Hippocampal formation (tissue), 2 donors: ENCODE data around the gene SHF.

Experiments
- DNase-seq, 2 donors: peaks; one replicate each; lab custom pipeline; 2025; lab: John Stamatoyannopoulos, UW

Gene SHF

DNA sequence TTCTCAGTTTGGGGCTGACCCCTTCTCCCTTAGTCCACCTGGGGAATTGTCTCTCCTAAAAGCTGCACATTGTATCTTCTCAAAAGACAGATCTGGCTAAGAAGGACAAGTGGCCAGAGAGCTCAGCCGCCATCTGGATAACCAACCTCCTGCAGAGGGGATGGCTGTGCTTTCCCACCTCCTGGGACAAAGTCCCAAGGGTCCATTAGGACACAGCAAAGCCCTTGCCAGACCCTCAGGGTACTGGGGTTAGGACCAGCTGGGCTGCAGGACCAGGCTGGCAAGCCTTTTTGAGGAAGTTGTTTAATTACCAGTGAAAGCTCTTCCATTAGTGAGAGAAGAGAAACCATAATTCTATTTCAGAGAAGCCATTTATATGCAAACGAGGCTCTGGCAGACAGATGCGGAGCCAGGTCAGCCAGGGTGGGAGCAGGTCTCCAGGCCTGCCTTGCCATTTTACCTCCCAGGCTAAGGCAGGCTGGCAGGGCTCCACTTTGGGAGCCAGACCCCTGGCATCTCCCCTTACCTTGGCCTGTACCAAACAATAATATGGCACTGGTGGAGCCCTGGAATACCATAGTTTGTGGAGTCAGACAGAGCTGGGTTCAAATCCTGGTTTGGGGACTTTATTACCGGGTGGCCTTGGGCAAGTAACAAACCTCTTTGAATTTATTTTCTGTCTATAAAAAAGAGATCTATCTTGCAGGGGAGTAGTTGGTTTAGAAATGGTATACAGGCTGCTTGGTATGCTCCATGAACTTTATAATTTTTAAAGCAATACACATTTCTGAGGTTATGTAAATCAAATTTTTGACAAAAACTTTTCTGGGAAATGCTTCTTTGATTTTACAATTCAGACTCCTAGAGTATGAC lies 17.9 kb downstream of the SHF start:
- no peak for DNase-seq

DNA sequence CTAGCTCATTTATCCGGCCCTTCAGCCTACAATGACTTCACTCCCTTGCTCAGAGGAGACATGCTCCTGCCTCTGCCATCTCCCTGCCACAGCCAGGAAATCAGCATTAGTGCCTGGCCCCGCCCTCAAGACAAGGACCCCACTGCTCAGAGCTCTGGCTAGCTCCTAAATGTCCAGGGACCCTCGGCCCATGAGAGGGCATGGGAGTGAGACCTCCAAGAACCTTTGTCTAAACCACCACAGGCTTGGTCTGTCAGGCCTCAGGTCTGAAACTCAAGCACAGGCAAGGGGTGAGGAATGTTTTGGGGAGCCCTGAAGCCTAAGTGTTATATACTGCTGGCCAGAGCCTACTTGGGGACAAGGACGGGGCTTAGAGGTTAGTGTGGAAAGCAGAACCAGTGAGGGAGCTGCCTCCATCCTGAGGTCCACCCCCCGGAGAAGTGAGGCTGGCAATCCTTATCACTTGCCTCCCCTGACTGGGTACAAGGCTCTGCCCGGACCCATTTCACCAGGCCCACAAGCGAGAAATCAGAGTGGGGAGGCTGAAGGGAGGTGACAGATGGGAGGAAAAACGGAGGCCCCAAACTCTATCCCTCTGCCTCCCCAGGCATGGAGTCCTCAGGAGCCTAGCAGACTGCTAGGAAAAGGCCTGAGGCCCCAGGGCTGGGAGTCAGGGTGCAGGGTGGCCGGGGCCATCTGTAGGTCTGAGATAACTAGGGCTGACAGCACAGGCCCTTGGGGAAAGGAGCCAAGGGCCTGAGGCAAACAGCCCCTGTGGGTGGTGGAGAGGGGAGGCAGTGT lies 18.8 kb downstream of the SHF start:
- DNase-seq = no peak

GRCh38 chr15:45168286-45168685 lies 19.5 kb downstream of the SHF start:
- no peak for DNase-seq

GRCh38 chr15:45167631-45168205 lies 20.0 kb downstream of the SHF start:
- DNase-seq = no peak

DNA sequence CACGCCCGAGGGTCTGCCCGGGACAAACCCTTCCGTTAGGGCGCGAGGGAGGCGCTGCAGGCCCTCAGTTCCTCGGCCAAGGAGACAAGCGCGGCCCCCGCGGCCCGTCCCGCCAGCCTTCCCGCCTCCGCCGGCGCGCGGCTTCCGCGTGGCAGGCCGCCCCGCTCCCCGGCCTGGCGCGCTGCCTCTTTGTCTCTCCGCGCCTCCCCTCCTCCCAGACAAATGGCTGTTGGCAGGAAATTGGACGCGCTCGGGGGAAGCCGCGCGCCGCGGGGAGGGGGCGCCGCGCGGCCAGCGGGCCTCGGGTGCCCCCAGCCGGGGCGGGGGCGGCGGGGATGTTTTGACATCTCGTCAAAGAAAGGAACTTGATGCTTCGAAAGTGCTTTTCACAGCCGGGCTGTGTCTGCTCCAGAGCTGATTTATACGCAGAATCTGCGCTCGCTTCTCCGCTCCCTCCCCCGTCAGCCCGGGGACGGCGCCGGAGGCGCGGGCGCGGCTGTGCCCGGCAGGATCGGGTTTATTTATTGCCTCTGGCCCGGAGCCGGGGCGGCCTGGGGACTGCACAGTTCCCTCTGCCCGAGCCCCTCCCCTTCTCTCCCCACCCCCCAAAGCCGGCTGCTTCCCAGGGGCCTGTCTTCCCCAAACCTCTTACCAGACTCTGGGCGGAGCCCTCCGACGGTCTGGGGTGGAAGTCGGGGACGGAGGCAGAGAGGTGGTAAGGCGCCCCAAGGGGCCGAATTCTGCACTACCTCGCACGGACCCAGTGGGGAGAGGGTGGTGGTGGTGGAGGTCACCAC lies 20.7 kb downstream of the SHF start:
- DNase-seq = peak; percentile 69 to 77

GRCh38 chr15:45165536-45165935 lies 22.2 kb downstream of the SHF start:
- no peak for DNase-seq

DNA sequence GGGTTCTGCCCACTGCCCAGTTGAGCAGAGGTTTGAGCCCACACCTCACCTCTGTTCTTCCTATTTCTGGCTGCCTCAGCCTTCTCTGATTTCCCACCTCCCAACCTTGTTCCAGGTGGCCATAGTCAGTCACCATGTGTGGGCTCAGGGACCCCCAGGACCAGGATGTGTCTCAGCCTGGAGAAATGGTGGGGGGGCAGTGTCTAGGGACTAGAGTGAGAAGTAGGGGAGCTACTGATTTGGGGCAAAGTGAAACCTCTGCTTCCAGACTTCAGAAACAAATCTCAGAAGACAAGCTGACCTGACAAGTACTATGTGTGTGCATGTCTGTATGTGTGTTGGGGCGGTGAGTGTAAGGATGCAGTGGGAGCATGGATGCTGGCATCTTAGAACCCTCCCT lies 22.9 kb downstream of the SHF start:
- no peak for DNase-seq

DNA sequence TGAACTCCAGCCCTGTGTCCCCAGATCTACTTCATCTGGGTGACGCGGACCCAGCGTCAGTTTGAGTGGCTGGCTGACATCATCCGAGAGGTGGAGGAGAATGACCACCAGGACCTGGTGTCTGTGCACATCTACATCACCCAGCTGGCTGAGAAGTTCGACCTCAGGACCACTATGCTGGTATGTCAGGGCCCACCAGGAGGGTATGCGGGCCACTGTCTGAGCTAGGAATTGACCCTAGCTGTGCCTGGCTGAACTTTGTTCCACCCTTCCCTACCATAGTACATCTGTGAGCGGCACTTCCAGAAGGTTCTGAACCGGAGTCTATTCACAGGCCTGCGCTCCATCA lies 24.3 kb downstream of the SHF start:
- DNase-seq = no peak

DNA sequence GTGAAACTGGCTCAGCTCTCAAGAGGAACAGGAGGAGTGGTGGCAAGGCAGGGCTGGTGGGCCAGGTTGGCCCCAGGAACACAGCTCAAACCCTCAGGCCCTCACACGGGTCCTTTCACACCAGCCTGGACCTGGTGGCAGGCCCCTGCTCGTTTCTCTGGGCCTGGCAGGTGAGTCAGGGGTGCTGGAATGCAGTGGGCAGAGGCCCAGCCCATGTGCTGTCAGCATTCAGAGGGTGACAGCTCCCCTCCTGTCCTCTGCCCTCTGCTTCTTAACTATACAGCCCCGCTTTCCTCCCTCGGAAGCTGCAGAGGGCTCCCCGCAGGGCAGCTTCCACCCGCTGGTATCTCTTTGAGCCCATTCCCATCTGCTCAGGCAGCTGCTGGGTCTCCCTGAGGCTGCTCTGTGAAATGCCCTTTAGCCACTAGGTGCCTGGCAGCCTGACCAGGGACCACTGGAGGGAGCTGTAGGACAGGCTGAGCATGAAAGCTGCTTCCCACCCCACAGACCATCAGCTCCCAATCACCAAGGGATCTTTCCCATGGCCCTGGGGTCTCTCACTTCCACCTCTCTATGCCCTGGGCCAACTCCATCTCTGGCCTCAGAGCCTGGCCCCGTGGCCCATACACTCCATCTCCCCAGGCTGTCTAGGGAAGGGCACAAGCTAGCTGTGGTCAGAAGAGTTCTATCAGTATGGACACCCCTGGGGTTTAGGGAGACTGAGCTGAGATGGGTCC lies 24.8 kb downstream of the SHF start:
- DNase-seq = peak; percentile 69 to 77

GRCh38 chr15:45161666-45162065 lies 26.1 kb downstream of the SHF start:
- no peak for DNase-seq

DNA sequence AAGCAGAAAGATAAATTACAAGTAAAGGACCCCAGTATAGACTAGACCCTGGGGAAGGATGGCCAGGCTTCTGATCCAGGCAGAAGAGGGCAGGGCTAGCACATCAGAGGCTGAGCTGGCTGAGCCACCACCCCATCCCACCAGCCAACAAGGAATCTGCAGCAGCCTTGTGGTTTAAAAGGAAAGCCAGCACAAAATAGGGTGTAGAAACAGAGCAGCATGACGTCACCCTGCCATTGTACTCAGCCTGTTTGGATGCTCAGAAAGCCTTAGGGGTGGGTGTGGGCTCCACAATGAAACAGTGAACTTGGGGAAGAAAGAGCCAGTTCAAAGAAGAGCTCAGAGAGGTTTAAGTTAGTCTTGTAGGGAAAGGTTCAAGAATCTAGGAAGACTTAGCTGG lies 29.8 kb downstream of the SHF start:
- peak; percentile 62 to 68 for DNase-seq

- peak in 1 of 2 donors; percentile 10 for DNase-seq
These were observed 30.9 kb downstream of the SHF start for GRCh38 chr15:45156744-45157455.

GRCh38 chr15:45155739-45156138 lies 32.0 kb downstream of the SHF start:
- no peak for DNase-seq

GRCh38 chr15:45151998-45152828 lies 35.6 kb downstream of the SHF start:
- no peak for DNase-seq

DNA sequence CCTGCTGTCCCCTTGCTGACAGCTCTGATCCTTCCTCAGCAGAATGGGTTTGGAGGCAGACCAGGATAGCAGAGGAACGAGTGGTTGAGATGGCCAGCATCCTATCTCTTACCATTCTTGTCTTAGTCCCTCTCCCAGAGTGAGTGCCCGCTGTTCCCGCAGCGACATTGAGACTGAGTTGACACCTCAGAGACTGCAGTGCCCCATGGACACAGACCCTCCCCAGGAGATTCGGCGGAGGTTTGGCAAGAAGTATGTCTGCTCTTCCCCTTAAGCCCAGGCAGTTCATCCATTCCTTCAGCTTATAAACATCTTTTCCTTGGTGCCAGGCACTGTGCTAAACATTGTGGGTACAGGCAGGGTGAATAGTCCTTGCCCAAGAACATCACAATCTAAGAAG lies 36.8 kb downstream of the SHF start:
- DNase-seq = no peak

DNA sequence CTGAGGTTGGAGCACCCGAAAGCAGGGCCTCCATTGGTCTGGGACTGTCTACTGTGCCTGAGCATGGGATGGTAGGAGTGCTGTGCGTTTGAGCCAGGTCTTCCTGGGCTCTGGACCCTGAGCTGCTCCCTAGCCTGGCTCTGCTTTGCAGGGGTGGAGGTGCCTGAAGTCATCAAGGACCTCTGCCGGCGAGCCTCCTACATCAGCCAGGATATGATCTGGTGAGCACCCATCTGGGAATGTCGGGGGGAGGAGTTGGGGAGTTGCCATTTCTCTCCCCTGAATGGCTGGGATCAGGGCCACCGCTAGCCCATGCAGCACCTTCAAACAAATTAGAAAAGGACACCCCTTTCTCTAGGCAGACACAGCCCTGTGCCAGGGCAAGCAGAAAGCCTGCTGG lies 37.3 kb downstream of the SHF start:
- no peak for DNase-seq

GRCh38 chr15:45149060-45149459 lies 38.7 kb downstream of the SHF start:
- no peak for DNase-seq

GRCh38 chr15:45148076-45149059 lies 39.4 kb downstream of the SHF start:
- DNase-seq = no peak

DNA sequence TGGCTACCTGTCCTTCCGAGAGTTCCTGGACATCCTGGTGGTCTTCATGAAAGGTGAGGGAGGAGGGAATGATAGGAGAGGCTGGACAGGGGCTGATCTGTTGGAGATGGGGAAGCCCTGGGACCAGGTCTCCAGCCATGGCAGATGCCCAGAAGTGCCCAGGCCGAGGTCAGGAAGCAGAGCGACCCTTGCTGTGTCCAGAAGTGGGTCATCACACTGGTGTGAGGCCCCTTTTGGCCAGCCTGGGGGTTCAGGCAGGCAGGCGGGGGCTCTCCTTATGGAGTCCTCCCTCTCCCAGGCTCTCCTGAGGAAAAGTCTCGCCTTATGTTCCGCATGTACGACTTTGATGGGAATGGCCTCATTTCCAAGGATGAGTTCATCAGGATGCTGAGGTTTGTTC lies 40.2 kb downstream of the SHF start:
- DNase-seq = no peak
